ENCODE results near the gene ORM1.

Gene ORM1

DNA sequence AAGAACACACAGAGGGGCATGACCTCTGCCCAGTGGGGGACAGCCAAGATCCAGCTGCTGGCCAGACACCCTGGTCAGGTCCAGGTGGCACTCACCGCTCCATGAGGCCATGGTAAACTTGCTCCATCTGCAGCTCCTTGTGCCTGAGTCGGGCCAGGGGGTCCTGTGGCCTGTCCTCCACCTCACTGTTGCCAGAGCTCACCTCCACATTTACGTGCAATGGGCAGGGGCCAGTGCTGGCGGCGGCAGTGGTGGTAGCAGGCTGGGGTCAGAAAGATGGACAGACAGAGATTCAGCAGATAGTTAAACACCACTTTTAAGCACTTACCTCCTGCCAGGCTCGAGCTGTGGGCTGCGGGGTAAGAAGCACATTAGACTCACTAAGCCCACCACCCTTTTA, 36.9 kb downstream of the ORM1 start:
- H3K27me3 ChIP-seq (ENCODE audit: insufficient read depth, low read length, poor library complexity, severe bottlenecking) = no peaks in the 10 kb centered on the region
- H2AFZ ChIP-seq (ENCODE audit: low read length) = no peak overlapping the region
- peaks cover 96% of the 10 kb centered on the region; the same call in 1 of the 2 replicates for H3K36me3 ChIP-seq (ENCODE audit: insufficient read depth, low read length)
- peaks cover 10% of the 10 kb centered on the region for H3K4me1 ChIP-seq (ENCODE audit: insufficient read depth, low read length, poor library complexity, severe bottlenecking)
- no peaks in the 10 kb centered on the region for H3K79me2 ChIP-seq (ENCODE audit: insufficient read depth, low read length)
- H3K9me3 ChIP-seq (ENCODE audit: insufficient read depth, low read depth, low read length) = no peaks in the 10 kb centered on the region
- no peak overlapping the region for H3K4me2 ChIP-seq (ENCODE audit: low read depth, low read length, poor library complexity, severe bottlenecking)
- no peak overlapping the region for H3K4me3 ChIP-seq (ENCODE audit: low read length, poor library complexity, severe bottlenecking)
- TF ChIP-seq, protein P1, sequence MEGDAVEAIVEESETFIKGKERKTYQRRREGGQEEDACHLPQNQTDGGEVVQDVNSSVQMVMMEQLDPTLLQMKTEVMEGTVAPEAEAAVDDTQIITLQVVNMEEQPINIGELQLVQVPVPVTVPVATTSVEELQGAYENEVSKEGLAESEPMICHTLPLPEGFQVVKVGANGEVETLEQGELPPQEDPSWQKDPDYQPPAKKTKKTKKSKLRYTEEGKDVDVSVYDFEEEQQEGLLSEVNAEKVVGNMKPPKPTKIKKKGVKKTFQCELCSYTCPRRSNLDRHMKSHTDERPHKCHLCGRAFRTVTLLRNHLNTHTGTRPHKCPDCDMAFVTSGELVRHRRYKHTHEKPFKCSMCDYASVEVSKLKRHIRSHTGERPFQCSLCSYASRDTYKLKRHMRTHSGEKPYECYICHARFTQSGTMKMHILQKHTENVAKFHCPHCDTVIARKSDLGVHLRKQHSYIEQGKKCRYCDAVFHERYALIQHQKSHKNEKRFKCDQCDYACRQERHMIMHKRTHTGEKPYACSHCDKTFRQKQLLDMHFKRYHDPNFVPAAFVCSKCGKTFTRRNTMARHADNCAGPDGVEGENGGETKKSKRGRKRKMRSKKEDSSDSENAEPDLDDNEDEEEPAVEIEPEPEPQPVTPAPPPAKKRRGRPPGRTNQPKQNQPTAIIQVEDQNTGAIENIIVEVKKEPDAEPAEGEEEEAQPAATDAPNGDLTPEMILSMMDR (conservative IDR thresholded peaks at IDR 0.05; ENCODE audit: low read length) = no peak
- TF ChIP-seq EZH2phosphoT487 (IDR thresholded peaks at IDR 0.05; ENCODE audit: borderline replicate concordance) = no peak
- H4K20me1 ChIP-seq (ENCODE audit: insufficient read depth, low read length, poor library complexity, severe bottlenecking) = no peaks in the 10 kb centered on the region
- no peaks in the 10 kb centered on the region for H3F3A ChIP-seq (ENCODE audit: low read depth)
- H3K9ac ChIP-seq (ENCODE audit: low read depth, low read length, poor library complexity, severe bottlenecking) = no peak overlapping the region
- no peaks in the 10 kb centered on the region for H3K9me2 ChIP-seq (replicated peaks; ENCODE audit: low read depth, low read length)

DNA sequence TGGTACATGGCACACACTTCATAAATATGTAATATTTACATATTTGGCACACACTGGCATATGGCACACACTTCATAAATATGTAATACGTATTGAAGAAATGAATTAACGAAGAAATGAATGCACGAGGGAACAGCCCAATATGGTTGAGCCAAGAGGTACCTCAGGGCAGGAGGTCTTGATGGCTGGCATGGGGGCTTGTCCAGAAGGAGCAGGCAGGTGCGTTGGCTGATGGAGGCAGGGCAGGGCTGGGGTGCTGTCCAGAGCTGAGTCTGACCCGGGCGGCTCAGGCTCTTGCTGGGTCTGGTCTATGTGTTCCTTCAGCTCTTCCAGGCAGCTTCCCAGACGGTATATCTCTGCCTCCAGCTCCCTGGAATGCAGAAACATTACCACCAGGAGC, 38.6 kb downstream of the ORM1 start:
- H3K4me1 ChIP-seq (ENCODE audit: insufficient read depth, low read length, poor library complexity, severe bottlenecking) = peaks cover 10% of the 10 kb centered on the region
- no peaks in the 10 kb centered on the region for H3K9me2 ChIP-seq (replicated peaks; ENCODE audit: low read depth, low read length)
- no peak overlapping the region for H3K9ac ChIP-seq (ENCODE audit: low read depth, low read length, poor library complexity, severe bottlenecking)
- no peak overlapping the region for H3K4me3 ChIP-seq (ENCODE audit: low read length, poor library complexity, severe bottlenecking)
- H4K20me1 ChIP-seq (ENCODE audit: insufficient read depth, low read length, poor library complexity, severe bottlenecking) = no peaks in the 10 kb centered on the region
- no peaks in the 10 kb centered on the region for H3K27me3 ChIP-seq (ENCODE audit: insufficient read depth, low read length, poor library complexity, severe bottlenecking)
- TF ChIP-seq EZH2phosphoT487 (IDR thresholded peaks at IDR 0.05; ENCODE audit: borderline replicate concordance) = no peak
- TF ChIP-seq, protein P1 (conservative IDR thresholded peaks at IDR 0.05; ENCODE audit: low read length) = no peak
- H2AFZ ChIP-seq (ENCODE audit: low read length) = no peak overlapping the region
- peaks cover 98% of the 10 kb centered on the region; the same call in 1 of the 2 replicates for H3K36me3 ChIP-seq (ENCODE audit: insufficient read depth, low read length)
- no peak overlapping the region for H3K4me2 ChIP-seq (ENCODE audit: low read depth, low read length, poor library complexity, severe bottlenecking)
- no peaks in the 10 kb centered on the region for H3K9me3 ChIP-seq (ENCODE audit: insufficient read depth, low read depth, low read length)
- H3F3A ChIP-seq (ENCODE audit: low read depth) = no peaks in the 10 kb centered on the region
- no peaks in the 10 kb centered on the region for H3K79me2 ChIP-seq (ENCODE audit: insufficient read depth, low read length)

DNA sequence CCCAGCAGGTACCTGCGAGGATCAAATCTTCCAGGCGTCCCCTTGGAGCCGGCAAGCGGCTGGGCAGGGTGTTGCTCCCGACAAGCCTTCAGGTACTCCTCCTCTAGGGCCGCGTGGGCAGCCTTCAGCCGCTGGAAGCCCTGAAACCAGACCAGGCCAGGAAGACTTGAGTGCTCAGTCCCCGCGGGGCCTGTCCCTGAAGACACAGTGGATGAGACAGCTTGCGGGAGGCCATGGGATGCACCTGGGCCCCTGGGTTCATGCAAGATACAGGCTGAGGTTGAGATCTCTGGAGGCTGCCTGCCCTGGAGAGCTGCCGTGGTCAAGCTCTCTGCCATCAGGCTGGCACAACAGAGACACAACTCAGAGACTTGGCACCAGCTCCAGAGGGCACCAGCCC, 39.5 kb downstream of the ORM1 start:
- no peak overlapping the region for H3K4me2 ChIP-seq (ENCODE audit: low read depth, low read length, poor library complexity, severe bottlenecking)
- H3K9me2 ChIP-seq (replicated peaks; ENCODE audit: low read depth, low read length) = no peaks in the 10 kb centered on the region
- no peak overlapping the region for H3K4me3 ChIP-seq (ENCODE audit: low read length, poor library complexity, severe bottlenecking)
- H2AFZ ChIP-seq (ENCODE audit: low read length) = no peak overlapping the region
- H3K9ac ChIP-seq (ENCODE audit: low read depth, low read length, poor library complexity, severe bottlenecking) = no peak overlapping the region
- TF ChIP-seq, protein P1 (conservative IDR thresholded peaks at IDR 0.05; ENCODE audit: low read length) = no peak
- TF ChIP-seq EZH2phosphoT487 (IDR thresholded peaks at IDR 0.05; ENCODE audit: borderline replicate concordance) = no peak
- no peaks in the 10 kb centered on the region for H3K79me2 ChIP-seq (ENCODE audit: insufficient read depth, low read length)
- H3K4me1 ChIP-seq (ENCODE audit: insufficient read depth, low read length, poor library complexity, severe bottlenecking) = peaks cover 10% of the 10 kb centered on the region
- no peaks in the 10 kb centered on the region for H3F3A ChIP-seq (ENCODE audit: low read depth)
- no peaks in the 10 kb centered on the region for H3K9me3 ChIP-seq (ENCODE audit: insufficient read depth, low read depth, low read length)
- H4K20me1 ChIP-seq (ENCODE audit: insufficient read depth, low read length, poor library complexity, severe bottlenecking) = no peaks in the 10 kb centered on the region
- no peaks in the 10 kb centered on the region for H3K27me3 ChIP-seq (ENCODE audit: insufficient read depth, low read length, poor library complexity, severe bottlenecking)
- H3K36me3 ChIP-seq (ENCODE audit: insufficient read depth, low read length) = peaks cover 98% of the 10 kb centered on the region; the same call in 1 of the 2 replicates
